IPS-11a (cell line): Measurements from ENCODE around the gene SEC22A.

ENCODE experiments used
- H3K4me3 ChIP-seq: one replicate; pipeline ENCODE4 v1.5.1; 2013; ENCODE audit warnings: low read depth, low read length, control low read depth

SEC22A gene

DNA sequence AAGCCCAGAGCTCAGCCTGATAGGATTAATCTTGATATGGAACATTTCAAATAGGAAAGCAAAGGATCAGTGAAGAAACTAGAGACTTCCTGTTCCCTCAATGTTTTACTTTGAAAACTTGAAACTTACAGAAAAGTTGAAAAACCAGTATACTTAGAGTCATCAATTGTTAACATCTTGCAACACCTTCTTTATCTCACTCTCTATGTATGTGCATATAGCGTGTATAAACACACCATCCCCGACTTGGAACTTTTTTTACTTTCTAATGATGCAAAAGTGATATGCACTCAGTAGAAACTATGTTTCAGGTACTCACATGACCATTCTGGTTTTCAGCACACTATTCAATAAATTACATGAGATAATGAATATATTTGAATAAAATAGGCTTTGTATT, 60.5 kb downstream of the SEC22A start:
- no peak overlapping the region for H3K4me3 ChIP-seq

- H3K4me3 ChIP-seq: no peak overlapping the region
Measured at GRCh38 chr3:123262868-123263267, 61.1 kb downstream of the SEC22A start.

DNA sequence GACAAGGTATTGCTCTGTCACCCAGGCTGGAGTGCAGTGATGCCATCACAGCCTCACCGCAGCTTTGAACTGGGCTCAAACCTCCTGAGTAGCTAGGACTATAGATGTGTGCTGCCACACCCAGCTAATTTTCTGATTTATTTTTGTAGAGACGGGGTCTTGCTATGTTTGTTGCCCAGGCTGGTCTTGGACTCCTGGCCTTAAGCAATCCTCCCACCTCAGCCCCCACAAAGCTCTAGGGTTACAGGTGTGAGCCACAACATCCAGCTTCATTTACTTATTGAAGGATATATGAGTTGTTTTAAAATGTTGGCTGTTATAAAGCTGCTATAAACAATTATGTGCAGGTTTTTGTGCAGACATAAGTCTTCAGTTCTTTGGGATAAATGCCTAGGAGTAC, 62.2 kb downstream of the SEC22A start:
- no peak overlapping the region for H3K4me3 ChIP-seq

DNA sequence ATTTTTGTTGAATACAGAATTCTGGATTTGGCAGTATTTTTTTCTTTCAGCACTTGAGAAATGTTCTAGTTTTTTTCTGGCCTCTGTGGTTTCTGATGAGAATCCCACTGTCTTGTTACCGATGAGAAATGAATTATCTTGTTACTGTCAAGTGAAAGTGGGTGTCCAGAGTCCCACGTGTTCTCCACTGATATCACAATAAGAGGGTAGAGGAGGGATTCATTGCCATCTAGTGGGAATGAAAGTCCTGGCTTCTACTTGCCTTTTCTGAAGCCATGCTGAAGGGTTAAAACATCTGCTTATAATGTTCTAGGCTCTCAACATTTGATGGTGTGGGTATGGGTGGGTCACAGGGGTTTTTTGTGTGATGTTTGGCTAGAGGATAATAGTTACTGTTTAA, 66.1 kb downstream of the SEC22A start:
- H3K4me3 ChIP-seq: no peak overlapping the region

DNA sequence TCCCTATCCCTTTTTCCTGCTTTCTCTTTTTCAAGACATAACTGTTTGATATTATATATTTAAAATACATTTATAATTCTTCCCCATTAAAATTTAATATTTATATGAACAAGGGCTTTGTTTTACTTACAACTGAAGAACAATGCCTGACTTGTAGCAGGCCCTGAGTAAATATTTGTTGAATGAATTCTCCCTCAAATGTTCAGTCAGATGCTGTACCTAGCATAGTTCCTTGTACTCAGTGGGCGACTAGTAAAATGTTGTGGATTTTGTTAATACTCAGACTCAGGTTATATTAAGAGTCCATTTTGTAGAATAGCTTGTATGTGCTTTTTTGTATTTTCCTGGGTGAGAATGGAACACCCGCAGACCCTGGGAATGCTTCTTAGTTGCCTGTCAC, 69.1 kb downstream of the SEC22A start:
- H3K4me3 ChIP-seq: no peak overlapping the region

DNA sequence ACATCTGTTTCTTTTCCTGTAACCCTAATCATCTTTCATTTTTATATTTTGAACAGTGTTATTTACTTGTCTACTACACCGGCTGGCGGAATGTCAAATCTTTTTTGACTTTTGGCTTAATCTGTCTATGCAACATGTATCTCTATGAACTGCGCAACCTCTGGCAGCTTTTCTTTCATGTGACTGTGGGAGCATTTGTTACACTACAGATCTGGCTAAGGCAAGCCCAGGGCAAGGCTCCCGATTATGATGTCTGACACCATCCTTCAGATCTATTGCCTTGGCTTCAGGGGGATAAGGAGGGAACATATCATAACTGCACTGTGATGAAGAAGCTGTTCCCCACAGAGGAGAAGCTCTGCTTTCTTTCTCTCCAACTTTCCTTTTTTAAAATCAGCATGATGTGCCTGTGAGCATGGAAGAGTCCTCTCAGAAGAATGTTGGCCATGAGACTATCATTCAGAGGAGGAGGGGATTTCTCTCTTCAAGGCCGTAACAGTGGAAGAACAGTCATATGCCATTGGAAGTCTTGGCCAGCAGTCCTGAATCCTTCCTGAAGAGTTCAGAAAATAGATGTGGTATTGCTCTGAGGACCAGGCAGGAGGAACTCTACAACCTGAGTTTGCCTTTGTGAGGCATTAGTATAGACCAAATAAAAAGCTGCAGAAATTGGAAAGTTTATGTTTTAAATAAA, 69.9 kb downstream of the SEC22A start:
- no peak overlapping the region for H3K4me3 ChIP-seq

DNA sequence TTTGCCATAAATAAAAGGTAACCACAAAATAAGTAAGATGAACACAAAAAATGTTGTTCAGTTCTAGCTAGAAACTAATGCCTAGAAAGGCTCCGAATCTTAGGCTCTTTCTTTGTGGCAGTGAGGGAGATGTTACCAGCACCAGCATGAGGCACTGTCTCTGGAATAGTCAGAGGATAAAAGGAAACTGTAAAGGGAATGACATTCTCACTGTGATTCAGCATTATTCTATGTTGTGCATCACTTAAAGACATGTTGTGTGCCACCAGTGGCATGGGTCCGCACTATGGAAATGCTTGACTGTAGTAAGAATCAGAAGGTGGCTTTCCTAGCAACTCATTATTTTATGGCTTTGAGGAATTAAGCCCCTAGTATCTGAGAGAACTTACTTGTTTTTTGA, 70.8 kb downstream of the SEC22A start:
- no peak overlapping the region for H3K4me3 ChIP-seq

DNA sequence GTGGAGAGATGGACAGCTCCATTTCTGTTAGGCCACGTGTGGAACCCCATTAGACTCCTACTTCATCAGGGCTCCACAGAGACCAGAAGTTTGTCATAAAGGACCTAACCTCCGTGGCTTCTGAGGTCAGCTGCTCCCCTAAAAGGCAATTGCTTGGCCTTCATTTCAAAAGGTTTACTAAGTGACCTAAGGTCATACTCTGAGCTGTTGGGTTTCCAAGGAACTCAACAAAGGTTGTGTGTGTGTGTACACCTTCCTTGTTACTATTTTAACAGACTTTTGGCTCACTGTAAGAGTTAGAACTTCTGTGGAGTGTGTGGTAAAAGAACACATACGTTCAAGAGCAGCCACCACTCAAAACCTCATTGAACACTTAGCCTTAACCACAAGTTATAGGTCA, 73.9 kb downstream of the SEC22A start:
- H3K4me3 ChIP-seq: no peak overlapping the region

GRCh38 chr3:123276346-123277006, 74.7 kb downstream of the SEC22A start:
- no peak overlapping the region for H3K4me3 ChIP-seq

DNA sequence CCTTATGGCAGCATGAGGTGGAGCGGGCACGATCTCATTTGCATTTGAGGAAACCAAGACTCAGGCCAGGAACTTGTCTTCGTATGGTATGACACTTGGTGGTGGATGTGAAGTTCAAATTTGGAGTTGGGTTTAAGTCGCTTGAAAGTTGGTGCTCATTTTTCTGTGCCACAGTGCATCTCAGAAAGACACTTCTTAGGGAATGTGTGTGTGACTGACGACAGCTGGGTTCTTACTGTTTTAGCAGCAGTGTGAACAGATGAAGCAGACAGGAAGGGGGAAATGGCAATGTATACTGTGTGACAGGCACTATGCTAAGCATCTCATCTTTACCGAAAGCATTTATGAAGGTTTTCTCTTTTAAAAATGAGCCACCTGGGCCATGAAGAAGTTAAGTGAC, 75.4 kb downstream of the SEC22A start:
- no peak overlapping the region for H3K4me3 ChIP-seq

DNA sequence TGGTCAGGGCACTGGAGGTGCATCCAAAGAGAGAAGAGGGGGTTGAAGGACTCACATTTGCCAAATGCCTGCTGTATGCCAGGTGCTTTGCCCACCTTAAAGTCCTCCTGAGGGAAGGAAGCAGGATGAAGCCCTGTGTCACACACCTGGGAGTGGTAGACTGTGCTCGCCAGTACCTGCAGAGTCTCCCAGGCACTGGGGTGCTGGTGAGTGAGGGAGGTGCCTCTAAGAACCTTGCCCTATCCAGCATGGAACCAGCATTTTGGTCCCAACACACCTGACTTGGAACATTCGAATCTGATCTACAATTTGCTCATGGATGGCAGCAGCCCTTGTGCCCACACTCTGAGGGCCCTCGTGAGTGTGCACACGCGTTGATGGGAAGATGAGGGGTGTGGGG, 76.7 kb downstream of the SEC22A start:
- H3K4me3 ChIP-seq: no peak overlapping the region

DNA sequence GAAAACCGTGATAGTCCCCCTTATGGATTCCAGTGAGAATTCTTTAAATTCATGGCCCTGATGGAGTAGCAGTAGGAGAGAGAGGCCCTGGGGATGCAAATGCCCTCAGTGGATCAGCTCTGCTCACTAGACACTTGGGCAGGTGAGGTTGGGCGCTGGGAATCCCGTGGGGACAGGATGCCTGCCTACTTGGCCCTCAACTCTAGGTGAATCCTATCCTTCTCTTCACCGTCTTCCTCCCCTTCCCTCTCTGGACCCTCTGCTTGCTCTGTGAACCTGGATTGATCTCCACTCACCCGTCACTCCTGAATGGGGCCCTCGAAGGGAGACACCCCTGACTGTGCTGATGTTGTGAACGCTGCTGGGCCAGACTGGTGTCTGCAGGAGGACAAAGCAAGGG, 77.4 kb downstream of the SEC22A start:
- H3K4me3 ChIP-seq: no peak overlapping the region

- H3K4me3 ChIP-seq: no peak overlapping the region
Measured at GRCh38 chr3:123281406-123281805, 79.7 kb downstream of the SEC22A start.

DNA sequence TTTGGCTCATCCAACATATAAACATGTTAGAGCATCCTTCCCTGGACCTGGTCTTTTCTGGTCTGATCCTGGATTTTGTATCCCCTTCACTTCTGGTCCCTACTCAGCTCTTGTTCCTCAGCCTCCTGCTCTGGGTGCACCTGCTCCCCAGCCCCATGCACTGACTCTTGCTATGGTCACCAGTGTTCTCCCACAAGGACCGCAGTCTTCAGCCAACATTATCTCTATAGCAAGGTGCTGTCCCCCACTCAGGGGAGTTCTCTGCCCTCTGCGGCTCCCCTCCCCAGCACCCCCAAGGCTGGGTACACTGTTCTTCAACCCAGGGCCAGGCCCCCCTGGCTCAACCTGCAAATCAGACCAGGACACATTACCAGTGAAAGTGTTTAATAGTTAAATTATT, 80.2 kb downstream of the SEC22A start:
- H3K4me3 ChIP-seq: no peak overlapping the region

GRCh38 chr3:123282461-123282860, 80.7 kb downstream of the SEC22A start:
- no peak overlapping the region for H3K4me3 ChIP-seq

DNA sequence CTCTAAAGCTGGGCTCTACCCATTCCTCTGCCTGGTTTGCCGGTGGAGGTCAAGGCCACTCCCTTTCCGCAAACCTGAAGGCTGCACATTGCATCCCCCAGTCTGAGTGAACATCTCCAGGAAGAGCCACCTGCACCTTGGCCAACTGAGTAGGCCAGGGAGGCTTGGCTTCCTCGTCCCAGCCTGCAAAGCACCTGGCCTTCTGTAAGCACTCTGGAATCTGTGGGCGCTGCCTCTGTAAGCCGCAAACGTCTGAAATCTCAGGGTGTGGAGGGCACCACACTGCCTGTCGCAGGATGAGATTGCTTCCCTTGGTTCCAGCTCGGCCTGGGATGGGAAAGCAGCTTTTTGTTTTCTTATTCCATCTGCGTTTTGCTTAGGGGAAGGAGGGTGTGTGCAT, 81.3 kb downstream of the SEC22A start:
- no peak overlapping the region for H3K4me3 ChIP-seq

DNA sequence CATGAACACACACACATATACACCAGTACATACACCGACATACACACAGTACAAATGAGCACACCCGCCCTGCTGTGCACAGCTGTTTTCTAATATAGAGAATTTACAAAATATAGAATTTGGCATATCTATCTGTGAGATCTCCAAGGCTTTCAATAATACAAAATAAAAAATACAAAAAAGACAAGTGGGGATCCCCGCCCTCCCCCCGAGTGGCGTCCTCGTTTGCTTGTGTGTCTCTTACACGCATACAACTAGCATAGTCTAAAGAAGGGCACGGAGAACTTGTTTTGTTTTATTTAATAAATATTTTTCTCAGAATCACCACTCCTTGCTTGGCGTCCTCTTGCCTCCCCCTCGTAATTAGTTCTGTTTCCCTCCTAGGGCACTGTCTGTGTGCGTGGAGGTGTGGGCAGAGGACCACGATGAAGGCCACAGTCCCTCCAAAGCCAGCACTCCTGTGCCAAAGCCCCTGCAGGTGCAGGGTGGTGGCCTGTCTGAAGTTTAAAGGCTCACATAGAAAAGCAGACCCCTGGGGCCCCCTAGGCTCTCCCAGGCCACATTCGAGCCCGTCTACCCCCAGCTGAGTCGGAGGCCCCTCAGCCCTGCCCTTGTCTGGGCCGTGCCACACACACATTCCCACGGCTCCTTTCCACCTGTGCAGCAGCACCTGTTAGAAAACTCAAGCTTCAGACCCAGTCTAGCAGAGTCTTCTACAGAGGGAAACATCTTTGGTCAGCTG, 82.1 kb downstream of the SEC22A start:
- H3K4me3 ChIP-seq: no peak overlapping the region

GRCh38 chr3:123284399-123285010, 82.8 kb downstream of the SEC22A start:
- no peak overlapping the region for H3K4me3 ChIP-seq

DNA sequence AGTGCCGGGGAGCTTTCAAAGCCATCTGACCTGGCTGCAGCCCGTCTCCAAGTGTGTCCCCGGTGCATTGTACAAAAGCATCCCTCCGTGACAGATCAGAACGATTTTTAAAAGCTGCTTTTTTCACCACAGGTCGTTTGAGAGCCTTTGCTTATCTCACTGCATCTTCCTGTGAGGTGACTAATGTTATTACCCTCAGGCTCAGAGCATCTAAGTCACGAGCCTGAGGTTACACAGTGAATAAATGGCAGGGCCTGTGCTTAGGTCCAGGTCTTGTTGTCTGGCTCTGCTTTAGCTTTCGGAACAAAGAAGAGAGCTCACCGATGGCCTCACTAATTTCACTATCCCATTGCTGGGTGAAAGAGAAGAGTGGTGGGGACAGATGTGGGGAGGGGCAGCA, 83.3 kb downstream of the SEC22A start:
- H3K4me3 ChIP-seq: no peak overlapping the region

DNA sequence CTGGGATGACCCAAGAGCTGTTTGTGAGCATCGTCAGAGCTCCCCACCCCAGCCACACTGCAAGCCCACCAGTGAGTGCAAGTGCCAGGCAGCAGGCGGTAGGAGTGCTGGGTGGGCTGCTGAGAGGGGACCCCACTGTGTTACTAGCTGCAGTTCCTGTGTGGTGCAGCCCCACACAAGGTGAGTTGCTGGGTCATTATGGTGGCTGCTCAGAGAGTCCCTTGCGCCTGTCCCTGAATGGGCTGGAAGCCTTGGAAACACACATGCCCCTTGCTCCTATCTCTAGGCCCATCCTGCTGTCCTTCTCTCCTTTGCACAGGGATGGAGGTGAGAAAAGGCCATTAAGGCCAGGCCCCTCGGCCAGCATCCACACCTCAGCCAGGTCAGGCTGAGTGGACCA, 83.7 kb downstream of the SEC22A start:
- H3K4me3 ChIP-seq: no peak overlapping the region

- no peak overlapping the region for H3K4me3 ChIP-seq
Measured at GRCh38 chr3:123285931-123286307, 84.2 kb downstream of the SEC22A start.
